KMS-11 (cell line): ENCODE data around the gene ASH1L.

Experiments
- H2AFZ ChIP-seq: fragments of 200-600 bp; sonication (generic); 2 replicates; pipeline ENCODE4 v1.6.1; 2016; ENCODE audit warnings: antibody characterized with exemption, mixed run types, low read depth
- H3K27ac ChIP-seq: fragments of 200-600 bp; sonication (generic); 2 replicates; pipeline ENCODE4 v1.6.1; 2016; ENCODE audit warnings: mild to moderate bottlenecking, mixed run types
- H3K27me3 ChIP-seq: fragments of 200-600 bp; sonication (generic); 2 replicates; pipeline ENCODE4 v1.6.1; 2017; ENCODE audit warnings: mild to moderate bottlenecking, low read depth, mixed run types, moderate library complexity; ENCODE audit not compliant: insufficient read depth
- H3K36me3 ChIP-seq: fragments of 200-600 bp; sonication (generic); 2 replicates; pipeline ENCODE4 v1.6.1; 2017; ENCODE audit warnings: mild to moderate bottlenecking, mixed run types; ENCODE audit not compliant: insufficient read depth
- H3K4me1 ChIP-seq: fragments of 200-600 bp; sonication (generic); 2 replicates; pipeline ENCODE4 v1.6.1; 2016; ENCODE audit warnings: mild to moderate bottlenecking, low read depth, mixed run types; ENCODE audit not compliant: poor library complexity, severe bottlenecking
- H3K4me2 ChIP-seq: fragments of 200-600 bp; sonication (generic); 2 replicates; pipeline ENCODE4 v1.7.0; 2016; ENCODE audit warnings: mild to moderate bottlenecking, mixed run types
- H3K4me3 ChIP-seq: fragments of 200-600 bp; sonication (generic); IDR thresholded peaks from 2 replicates; pipeline ENCODE4 v1.6.1; 2017; ENCODE audit warnings: low read depth, low read length, mixed read lengths; ENCODE audit not compliant: insufficient read depth
- H3K79me2 ChIP-seq: fragments of 200-600 bp; sonication (generic); 2 replicates; pipeline ENCODE4 v1.6.1; 2016; ENCODE audit warnings: low read depth, mixed run types; ENCODE audit not compliant: insufficient read depth
- H3K9ac ChIP-seq: fragments of 200-600 bp; sonication (generic); 2 replicates; pipeline ENCODE4 v1.6.1; 2016; ENCODE audit warnings: mild to moderate bottlenecking, mixed run types
- H4K20me1 ChIP-seq: fragments of 200-600 bp; sonication (generic); 2 replicates; pipeline ENCODE4 v1.6.1; 2016; ENCODE audit warnings: mild to moderate bottlenecking, mixed run types; ENCODE audit not compliant: insufficient read depth
- CTCF ChIP-seq: fragments of 200-600 bp; sonication (generic); conservative IDR thresholded peaks from 2 replicates; pipeline ENCODE4 v1.6.1; 2017; ENCODE audit warnings: low read depth, mild to moderate bottlenecking, antibody characterized with exemption, low read length, moderate library complexity, mixed read lengths

ASH1L gene

GRCh38 chr1:155526356-155526755 lies 36.2 kb downstream of the ASH1L start:
- Histone ChIP-seq H2AFZ (no peak overlapping the region), H3K36me3 (no peaks in the 10 kb centered on the region), H3K4me2 (no peak overlapping the region), H3K4me1 (peaks cover 35% of the 10 kb centered on the region), H3K27me3 (no peaks in the 10 kb centered on the region), H3K4me3 (no peak overlapping the region), H4K20me1 (peaks cover 83% of the 10 kb centered on the region), H3K9ac (no peak overlapping the region), H3K27ac (no peak overlapping the region), H3K79me2 (peaks cover 98% of the 10 kb centered on the region)
- no peak for TF ChIP-seq CTCF

DNA sequence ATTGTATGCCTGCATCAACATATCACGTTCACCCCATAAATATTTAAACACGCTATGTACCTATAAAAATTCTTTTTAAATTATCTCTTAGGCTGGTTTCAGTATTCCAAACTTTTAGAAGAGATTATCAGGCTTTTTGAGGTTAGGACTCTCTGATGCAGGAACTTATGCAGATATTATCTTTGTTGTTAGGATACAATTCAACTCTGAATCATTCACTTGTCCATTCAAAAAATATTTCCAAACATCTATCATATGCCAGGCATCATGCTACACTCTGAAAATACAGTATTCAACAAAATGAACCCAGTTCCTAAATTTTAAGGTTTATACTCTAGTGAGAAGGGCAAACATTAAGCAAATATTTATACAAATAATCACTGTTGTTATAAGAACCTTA lies 40.5 kb downstream of the ASH1L start:
- H3K27ac ChIP-seq = no peak overlapping the region
- no peak overlapping the region for H3K4me3 ChIP-seq
- no peak for TF ChIP-seq CTCF
- H2AFZ ChIP-seq = no peak overlapping the region
- H3K79me2 ChIP-seq = peaks cover 95% of the 10 kb centered on the region
- peaks cover 4% of the 10 kb centered on the region; the same call in 1 of the 2 replicates for H3K36me3 ChIP-seq
- H4K20me1 ChIP-seq = peaks cover 52% of the 10 kb centered on the region; the same call in 1 of the 2 replicates
- peaks cover 19% of the 10 kb centered on the region for H3K4me1 ChIP-seq
- no peak overlapping the region for H3K9ac ChIP-seq
- H3K27me3 ChIP-seq = no peaks in the 10 kb centered on the region
- H3K4me2 ChIP-seq = no peak overlapping the region

GRCh38 chr1:155518484-155518883 lies 44.1 kb downstream of the ASH1L start:
- Histone ChIP-seq H3K4me2 (no peak overlapping the region), H4K20me1 (peaks cover 45% of the 10 kb centered on the region; the same call in 1 of the 2 replicates)

DNA sequence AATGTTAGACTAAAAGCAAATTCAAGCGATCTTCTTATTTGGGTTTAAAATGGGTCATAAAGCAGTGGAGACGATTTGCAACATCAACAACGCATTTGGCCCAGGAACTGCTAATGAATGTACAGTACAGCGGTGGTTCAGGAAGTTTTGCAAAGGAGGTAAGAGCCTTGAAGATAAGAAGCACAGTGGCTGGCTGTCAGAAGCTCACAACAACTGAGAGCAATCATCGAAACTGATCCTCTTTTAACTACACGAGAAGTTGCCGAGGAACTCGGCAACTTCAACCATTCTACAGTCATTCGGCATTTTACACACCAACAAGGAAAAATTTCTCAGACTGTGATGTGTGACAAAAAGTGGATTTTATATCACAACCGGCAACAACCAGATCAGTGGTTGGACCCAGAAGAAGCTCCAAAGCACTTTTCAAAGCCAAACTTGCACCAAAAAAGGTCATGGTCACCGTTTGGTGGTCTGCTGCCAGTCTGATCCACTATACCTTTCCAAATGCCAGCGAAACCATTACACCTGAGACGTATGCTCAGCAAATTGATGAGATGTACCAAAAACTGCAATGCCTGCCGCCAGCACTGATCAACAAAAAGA lies 47.9 kb downstream of the ASH1L start:
- Histone ChIP-seq H3K36me3 (peaks cover 9% of the 10 kb centered on the region), H2AFZ (no peak overlapping the region), H4K20me1 (peaks cover 41% of the 10 kb centered on the region), H3K4me2 (no peak overlapping the region), H3K4me3 (no peak overlapping the region), H3K79me2 (peaks cover 95% of the 10 kb centered on the region), H3K27ac (no peak overlapping the region), H3K27me3 (no peaks in the 10 kb centered on the region), H3K9ac (no peak overlapping the region), H3K4me1 (peaks cover 23% of the 10 kb centered on the region)
- no peak for TF ChIP-seq CTCF

More at GRCh38 chr1:155518484-155518883, 44.1 kb downstream of the ASH1L start:
- H3K9ac ChIP-seq = no peak overlapping the region
- H3K4me1 ChIP-seq = peaks cover 23% of the 10 kb centered on the region
- H2AFZ ChIP-seq = no peak overlapping the region
- no peaks in the 10 kb centered on the region for H3K27me3 ChIP-seq
- H3K36me3 ChIP-seq = peaks cover 10% of the 10 kb centered on the region
- no peak for TF ChIP-seq CTCF
- H3K79me2 ChIP-seq = peaks cover 94% of the 10 kb centered on the region
- H3K4me3 ChIP-seq = no peak overlapping the region
- H3K27ac ChIP-seq = no peak overlapping the region
